C4-2B (cell line): ENCODE results near the gene CDK11A.

Experiments
- CTCF ChIP-seq: fragments of 450-650 bp; conservative IDR thresholded peaks from 2 replicates; pipeline ENCODE4 v1.5.1; 2017; ENCODE audit warnings: mild to moderate bottlenecking
- ZFX ChIP-seq: fragments of 450-650 bp; IDR thresholded peaks from 2 replicates; pipeline ENCODE4 v1.6.1; 2017

- TF ChIP-seq CTCF (no peak), ZFX (no peak)
These were observed 44.3 kb upstream of the CDK11A start for GRCh38 chr1:1768249-1768992.
